Stimulated activated CD4-positive, alpha-beta T cell treated with anti-CD3 and anti-CD28 coated beads, TNF-alpha, amount 100 ng/mL, for 24 hours (primary cell): Measurements from ENCODE around the gene ZNF710.
A peak's percentile ranks its signal among the peaks of the same experiment; 100 is the strongest.
"Not testable (repeated sequence)": the region's sequence is repeated elsewhere in the genome, so short reads cannot be mapped to it uniquely, and the experiment has no call there.

Experiments used
- DNase-seq, 3 experiments: peaks; one replicate each; pipeline ENCODE4 v3.0.0-alpha.2; 2020; ENCODE audit warnings: low read depth in 3 of 3

The ZNF710 gene

DNA sequence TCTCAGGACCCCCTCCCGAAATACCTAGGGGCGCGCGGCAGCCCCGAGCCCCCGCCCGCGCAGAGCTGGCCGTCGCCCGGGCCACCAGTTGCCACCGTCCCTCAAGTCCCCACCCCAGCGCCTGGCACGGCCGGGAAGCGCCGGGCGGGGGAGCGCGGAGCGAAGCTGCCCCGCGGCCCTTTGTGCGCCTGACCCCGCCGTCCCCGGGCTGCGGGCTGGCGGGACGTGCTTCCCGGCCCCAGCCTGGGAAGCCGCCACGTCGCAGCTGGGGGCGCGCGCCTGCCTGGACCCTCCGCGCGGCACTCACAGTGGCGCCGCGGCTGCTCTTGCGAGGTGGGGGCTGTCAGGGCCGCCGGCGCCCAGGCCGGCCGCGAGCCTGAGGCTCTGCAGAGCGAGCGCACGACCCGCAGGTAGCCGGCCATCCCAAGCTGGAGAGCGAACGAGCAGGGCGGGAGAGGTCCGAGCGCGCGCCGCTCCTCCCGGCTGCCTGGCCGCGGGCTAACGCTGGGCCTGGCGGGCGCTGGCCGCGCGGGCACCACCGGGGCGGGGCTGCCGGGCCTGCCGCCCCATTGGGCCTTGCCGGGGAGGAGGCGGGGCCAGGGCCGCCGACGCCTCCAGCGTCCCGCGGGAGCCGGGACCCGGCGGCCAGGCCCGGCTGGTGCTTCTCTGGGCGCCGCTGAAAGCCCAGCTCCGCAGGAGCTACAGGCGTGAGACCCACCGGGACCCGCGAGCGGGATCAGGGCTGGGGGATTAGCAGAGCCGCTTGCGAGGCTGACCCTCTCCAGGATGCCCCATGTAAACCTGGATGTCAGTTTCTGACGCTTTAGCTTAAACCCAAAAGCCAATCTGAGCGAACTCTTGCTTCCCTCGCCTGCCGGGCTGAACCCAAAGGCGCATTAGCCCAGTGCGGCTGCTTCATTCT is 101.1 kb downstream of the ZNF710 start, which contains the start of gene IDH2:
Gene IDH2 (minus strand): TSS at position 500 of the 922 bp plus-strand sequence. CDS start 78 bp downstream, at position 422.
- DNase-seq = peak in 2 of 3 experiments; percentile 54 to 74

DNA sequence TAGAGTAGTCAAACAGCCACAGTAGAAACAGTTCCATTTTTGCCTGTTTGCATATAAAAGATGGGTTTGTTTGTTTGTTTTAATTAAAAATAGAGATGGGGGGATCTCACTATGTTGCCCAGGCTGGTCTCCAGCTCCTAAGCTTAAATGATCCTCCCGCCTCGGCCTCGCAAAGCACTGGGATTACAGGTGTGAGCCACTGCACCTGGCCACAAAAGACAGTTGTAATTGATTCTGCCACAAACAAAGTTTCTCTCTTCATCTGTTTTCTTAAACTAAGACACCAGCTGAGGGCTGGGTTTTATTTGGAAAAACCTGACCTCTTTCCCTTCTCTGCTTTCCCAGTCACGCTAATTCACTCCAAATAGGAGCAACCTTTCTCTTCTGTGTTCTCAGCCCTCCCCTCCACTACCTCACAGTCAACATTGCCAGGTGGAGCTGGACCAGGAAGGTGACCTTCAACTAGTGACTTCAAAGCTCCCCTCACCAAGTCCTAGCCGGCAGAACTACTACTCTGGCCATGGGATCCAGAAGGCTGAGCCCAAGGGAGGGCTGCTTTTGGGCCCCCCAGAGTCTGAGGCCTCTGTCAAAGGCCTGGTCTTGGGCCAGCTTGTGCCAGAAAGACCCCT is 102.7 kb downstream of the ZNF710 start:
- no peak for DNase-seq

- DNase-seq = no peak
Observed at GRCh38 chr15:90104551-90104950, 103.4 kb downstream of the ZNF710 start.

- DNase-seq = no peak
Observed at GRCh38 chr15:90105521-90105920, 104.4 kb downstream of the ZNF710 start.

- DNase-seq = no peak
Observed at GRCh38 chr15:90106522-90107117, 105.5 kb downstream of the ZNF710 start.

GRCh38 chr15:90108038-90108437 is 106.9 kb downstream of the ZNF710 start:
- DNase-seq = not testable (repeated sequence)

DNA sequence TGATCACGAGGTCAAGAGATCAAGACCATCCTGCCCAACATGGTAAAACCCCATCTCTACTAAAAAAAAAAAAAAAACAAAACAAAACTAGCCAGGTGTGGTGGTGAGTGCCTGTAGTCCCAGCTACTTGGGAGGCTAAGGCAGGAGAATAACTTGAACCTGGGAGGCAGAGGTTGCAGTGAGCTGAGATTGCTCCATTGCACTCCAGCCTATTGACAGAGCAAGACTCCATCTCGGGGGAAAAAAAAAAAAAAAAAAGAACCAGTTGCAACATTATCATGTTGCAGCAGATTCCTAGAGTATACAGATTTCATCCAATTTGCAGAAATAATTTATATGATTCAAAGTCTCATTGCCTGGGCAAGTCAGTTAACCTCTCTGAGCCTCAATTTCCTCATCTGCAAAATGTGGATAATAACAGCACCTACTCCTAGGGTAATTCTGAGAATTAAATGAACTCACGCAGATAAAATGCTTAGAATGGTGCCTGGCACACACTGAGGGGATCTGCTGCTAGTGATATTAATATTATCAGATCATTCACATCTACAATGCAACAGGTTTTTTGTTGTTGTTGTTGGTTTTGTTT is 108.1 kb downstream of the ZNF710 start:
- not testable (repeated sequence) for DNase-seq

GRCh38 chr15:90113166-90113565 is 112.0 kb downstream of the ZNF710 start:
- DNase-seq = no peak

DNA sequence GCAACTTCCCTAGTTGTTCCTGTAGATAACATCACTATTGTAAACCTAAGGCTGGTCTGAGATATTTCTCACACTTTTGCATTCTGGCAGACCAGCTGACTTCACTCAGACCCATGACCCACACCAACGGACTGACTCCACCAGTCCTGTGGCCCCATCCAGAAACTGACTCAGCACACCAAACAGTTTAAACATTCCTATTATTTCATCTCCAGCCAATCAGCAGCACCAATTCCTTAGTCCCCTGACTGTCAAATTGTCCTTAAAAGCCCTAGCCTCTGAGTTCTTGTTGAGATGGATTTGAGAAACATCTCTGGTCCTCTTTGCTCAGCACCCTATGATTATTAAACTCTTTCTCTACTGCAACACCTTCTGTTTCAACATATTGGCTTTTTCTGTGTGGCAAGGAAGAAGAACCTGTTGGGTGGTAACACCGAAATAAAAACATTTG is 113.4 kb downstream of the ZNF710 start:
- DNase-seq = no peak

GRCh38 chr15:90115783-90116182 is 114.7 kb downstream of the ZNF710 start:
- no peak for DNase-seq

DNA sequence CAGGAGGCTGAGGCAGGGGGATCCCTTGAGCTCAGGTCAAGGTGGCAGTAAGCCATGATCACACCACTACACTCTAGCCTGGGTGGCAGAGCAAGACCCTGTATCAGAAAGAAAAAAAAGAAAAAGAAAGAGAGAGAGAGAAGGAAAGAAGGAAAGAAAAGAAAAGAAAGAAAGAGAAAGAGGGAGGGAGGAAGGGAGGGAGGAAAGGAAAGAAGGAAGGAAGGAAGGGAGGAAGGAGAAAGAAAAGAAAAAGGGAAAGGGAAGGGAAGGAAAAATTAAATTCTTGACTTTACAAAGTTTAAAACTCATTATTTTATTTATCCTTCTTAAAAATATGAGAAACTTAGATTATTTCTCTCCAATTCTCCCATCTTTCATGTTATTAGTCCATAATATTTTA is 118.2 kb downstream of the ZNF710 start:
- no peak for DNase-seq

- DNase-seq = no peak
Observed at GRCh38 chr15:90121086-90121485, 120.0 kb downstream of the ZNF710 start.

DNA sequence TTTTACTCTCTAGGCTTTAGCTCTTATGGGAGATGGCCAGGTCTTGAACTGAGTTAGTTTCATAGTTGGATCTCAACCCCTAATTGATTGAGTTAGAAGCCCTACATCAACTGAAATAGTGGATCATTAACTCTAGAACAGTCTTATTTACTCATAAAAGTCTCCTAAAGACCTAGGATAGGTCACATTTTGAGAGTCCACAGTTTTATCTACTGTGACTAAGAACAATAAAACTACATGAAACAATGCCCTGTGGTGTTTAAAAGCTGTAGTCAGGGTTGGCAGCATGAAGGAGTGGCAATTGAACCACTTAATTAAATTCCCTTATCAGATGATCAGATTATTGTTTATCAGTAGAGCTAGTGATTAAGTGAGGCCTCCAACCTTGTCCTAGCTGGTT is 123.4 kb downstream of the ZNF710 start:
- DNase-seq = no peak

DNA sequence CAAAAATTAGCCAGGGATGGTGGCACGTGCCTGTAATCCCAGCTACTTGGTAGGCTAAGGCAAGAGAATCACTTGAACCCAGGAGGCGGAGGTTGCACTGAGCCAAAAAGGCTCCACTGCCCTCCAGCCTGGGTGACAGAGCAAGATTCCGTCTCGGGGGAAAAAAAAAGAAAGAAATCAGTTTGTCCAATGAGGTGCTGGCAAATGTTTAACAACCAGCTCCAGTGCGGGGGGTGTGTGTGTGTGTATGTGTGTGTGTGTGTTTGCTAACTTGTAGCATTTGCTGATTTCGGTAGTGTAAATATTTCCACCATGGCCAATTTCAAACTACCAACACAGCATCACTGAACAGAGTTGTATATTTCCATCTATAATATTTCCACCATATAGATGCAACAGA is 124.9 kb downstream of the ZNF710 start:
- no peak for DNase-seq

- no peak for DNase-seq
Observed at GRCh38 chr15:90126596-90127435, 125.7 kb downstream of the ZNF710 start.

GRCh38 chr15:90130291-90130690 is 129.2 kb downstream of the ZNF710 start:
- no peak for DNase-seq
